IPS-20b (cell line): Measurements from ENCODE around the gene LIMS2.

ENCODE experiments used
- H3K27ac ChIP-seq: one replicate; pipeline ENCODE4 v1.5.1; 2013; ENCODE audit warnings: low read length
- H3K27me3 ChIP-seq: 2 replicates; pipeline ENCODE4 v1.6.1; 2013; ENCODE audit warnings: mild to moderate bottlenecking, low read length, inconsistent platforms; ENCODE audit not compliant: insufficient read depth
- H3K36me3 ChIP-seq: 2 replicates; pipeline ENCODE4 v1.6.1; 2013; ENCODE audit warnings: low read depth, mild to moderate bottlenecking, inconsistent platforms, low read length, moderate library complexity; ENCODE audit not compliant: insufficient read depth
- H3K4me1 ChIP-seq: 2 replicates; pipeline ENCODE4 v1.6.1; 2013; ENCODE audit warnings: mild to moderate bottlenecking, control low read depth, inconsistent platforms, low read length, moderate library complexity; ENCODE audit not compliant: insufficient read depth
- H3K4me3 ChIP-seq: 2 replicates; pipeline ENCODE4 v1.5.1; 2013; ENCODE audit warnings: mild to moderate bottlenecking, low read length, inconsistent platforms
- H3K9ac ChIP-seq: 2 replicates; pipeline ENCODE4 v1.6.1; 2013; ENCODE audit warnings: low read depth, mild to moderate bottlenecking, inconsistent platforms, low read length, moderate library complexity
- H3K9me3 ChIP-seq: 2 replicates; pipeline ENCODE4 v1.6.1; 2013; ENCODE audit warnings: mild to moderate bottlenecking, low read depth, low read length, inconsistent platforms; ENCODE audit not compliant: insufficient read depth

The LIMS2 gene

GRCh38 chr2:127599211-127599610 is 76.1 kb downstream of the LIMS2 start:
- no peaks in the 10 kb centered on the region for H3K36me3 ChIP-seq
- no peak overlapping the region for H3K27ac ChIP-seq
- no peaks in the 10 kb centered on the region for H3K9me3 ChIP-seq
- H3K27me3 ChIP-seq = no peaks in the 10 kb centered on the region
- no peak overlapping the region for H3K4me3 ChIP-seq
- no peak overlapping the region for H3K9ac ChIP-seq
- H3K4me1 ChIP-seq = no peaks in the 10 kb centered on the region

GRCh38 chr2:127598711-127599110 is 76.6 kb downstream of the LIMS2 start:
- H3K27ac ChIP-seq = no peak overlapping the region
- no peak overlapping the region for H3K9ac ChIP-seq
- H3K27me3 ChIP-seq = no peaks in the 10 kb centered on the region
- H3K9me3 ChIP-seq = no peaks in the 10 kb centered on the region
- no peaks in the 10 kb centered on the region for H3K36me3 ChIP-seq
- no peaks in the 10 kb centered on the region for H3K4me1 ChIP-seq
- no peak overlapping the region for H3K4me3 ChIP-seq

- no peaks in the 10 kb centered on the region for H3K27me3 ChIP-seq
- no peaks in the 10 kb centered on the region for H3K9me3 ChIP-seq
- no peak overlapping the region for H3K4me3 ChIP-seq
- no peaks in the 10 kb centered on the region for H3K36me3 ChIP-seq
- no peak overlapping the region for H3K9ac ChIP-seq
- H3K4me1 ChIP-seq = no peaks in the 10 kb centered on the region
- H3K27ac ChIP-seq = no peak overlapping the region
Observed at GRCh38 chr2:127597984-127598380, 77.3 kb downstream of the LIMS2 start.

GRCh38 chr2:127597046-127597983 is 78.0 kb downstream of the LIMS2 start:
- Histone ChIP-seq H3K27ac (no peak overlapping the region), H3K4me1 (no peaks in the 10 kb centered on the region), H3K9me3 (no peaks in the 10 kb centered on the region), H3K27me3 (no peaks in the 10 kb centered on the region), H3K9ac (no peak overlapping the region), H3K36me3 (no peaks in the 10 kb centered on the region), H3K4me3 (no peak overlapping the region)

- Histone ChIP-seq H3K4me1 (no peaks in the 10 kb centered on the region), H3K9me3 (no peaks in the 10 kb centered on the region), H3K9ac (no peak overlapping the region), H3K4me3 (no peak overlapping the region), H3K36me3 (no peaks in the 10 kb centered on the region), H3K27ac (no peak overlapping the region), H3K27me3 (no peaks in the 10 kb centered on the region)
Observed at GRCh38 chr2:127596311-127597045, 78.9 kb downstream of the LIMS2 start.

GRCh38 chr2:127594116-127594591 is 81.2 kb downstream of the LIMS2 start:
- Histone ChIP-seq H3K27ac (no peak overlapping the region), H3K4me3 (no peak overlapping the region), H3K27me3 (no peaks in the 10 kb centered on the region), H3K9ac (no peak overlapping the region), H3K36me3 (no peaks in the 10 kb centered on the region), H3K4me1 (no peaks in the 10 kb centered on the region), H3K9me3 (no peaks in the 10 kb centered on the region)

GRCh38 chr2:127593228-127594115 is 81.9 kb downstream of the LIMS2 start:
- Histone ChIP-seq H3K9me3 (no peaks in the 10 kb centered on the region), H3K4me3 (no peak overlapping the region), H3K9ac (no peak overlapping the region), H3K27me3 (no peaks in the 10 kb centered on the region), H3K27ac (no peak overlapping the region), H3K36me3 (no peaks in the 10 kb centered on the region), H3K4me1 (no peaks in the 10 kb centered on the region)

- Histone ChIP-seq H3K4me3 (no peak overlapping the region), H3K9ac (no peak overlapping the region), H3K4me1 (no peaks in the 10 kb centered on the region), H3K9me3 (no peaks in the 10 kb centered on the region), H3K36me3 (no peaks in the 10 kb centered on the region), H3K27ac (no peak overlapping the region), H3K27me3 (no peaks in the 10 kb centered on the region)
Observed at GRCh38 chr2:127592761-127593227, 82.5 kb downstream of the LIMS2 start.

GRCh38 chr2:127591221-127591923 is 84.0 kb downstream of the LIMS2 start:
- H3K4me1 ChIP-seq = no peaks in the 10 kb centered on the region
- H3K27ac ChIP-seq = no peak overlapping the region
- H3K27me3 ChIP-seq = no peaks in the 10 kb centered on the region
- no peak overlapping the region for H3K9ac ChIP-seq
- no peaks in the 10 kb centered on the region for H3K36me3 ChIP-seq
- H3K4me3 ChIP-seq = no peak overlapping the region
- H3K9me3 ChIP-seq = no peaks in the 10 kb centered on the region

GRCh38 chr2:127590386-127591190 is 84.7 kb downstream of the LIMS2 start:
- no peak overlapping the region for H3K9ac ChIP-seq
- H3K27me3 ChIP-seq = no peaks in the 10 kb centered on the region
- H3K36me3 ChIP-seq = no peaks in the 10 kb centered on the region
- no peak overlapping the region for H3K27ac ChIP-seq
- no peaks in the 10 kb centered on the region for H3K4me1 ChIP-seq
- no peak overlapping the region for H3K4me3 ChIP-seq
- no peaks in the 10 kb centered on the region for H3K9me3 ChIP-seq
